H1 (cell line): ENCODE measurements around the gene GAK. TPM values are rescaled to one million over a fixed set of nuclear protein-coding genes. Genes with fewer than 3 reads are reported as not detected.

Source experiments
- CTCF ChIA-PET: fragments of 300-600 bp; sonication (Branson Sonifier 250); formaldehyde crosslinking; loops from one replicate; lab custom pipeline; 2021; ENCODE audit not compliant: partially characterized antibody; lab: Charles Lee
- POLR2A ChIA-PET: fragments of 300-600 bp; sonication (Branson Sonifier 250); formaldehyde crosslinking; loops from one replicate; lab custom pipeline; 2021; ENCODE audit warnings: inconsistent platforms; ENCODE audit not compliant: partially characterized antibody; lab: Charles Lee
- DNase-seq, 2 experiments: peaks; one replicate each; pipeline versions ENCODE4 v3.0.0 to v3.0.0-alpha.2; 2010 to 2022; ENCODE audit warnings: low spot score in 2 of 2, low read depth in 1 of 2, mixed read lengths in 1 of 2
- FAIRE-seq: peaks from 2 replicates; lab custom pipeline; 2011; peaks lifted over from hg19 to GRCh38; lab: Jason Lieb, UNC
- H2AFZ ChIP-seq: 2 replicates; pipeline ENCODE4 v1.8.1; 2012; ENCODE audit warnings: low read length, inconsistent platforms
- H2AK5ac ChIP-seq: 2 replicates; pipeline ENCODE4 v1.6.1; 2013; ENCODE audit warnings: low read depth, low read length
- H2BK120ac ChIP-seq: replicated peaks from 2 replicates; pipeline ENCODE3; 2013; ENCODE audit warnings: low read depth, low read length, inconsistent platforms
- H2BK12ac ChIP-seq: 2 replicates; pipeline ENCODE4 v1.6.1; 2013; ENCODE audit warnings: low read depth, low read length
- H2BK15ac ChIP-seq: 2 replicates; pipeline ENCODE4 v1.6.1; 2013; ENCODE audit warnings: low read length
- H2BK20ac ChIP-seq: 2 replicates; pipeline ENCODE4 v1.6.1; 2013; ENCODE audit warnings: low read length
- H2BK5ac ChIP-seq: 2 replicates; pipeline ENCODE4 v1.6.1; 2013; ENCODE audit warnings: low read depth, low read length
- H3K14ac ChIP-seq: 2 replicates; pipeline ENCODE4 v1.6.1; 2013; ENCODE audit warnings: inconsistent platforms; ENCODE audit not compliant: insufficient read length
- H3K18ac ChIP-seq: 2 replicates; pipeline ENCODE4 v1.6.1; 2013; ENCODE audit warnings: low read length; ENCODE audit errors: extremely low read depth
- H3K23ac ChIP-seq: 2 replicates; pipeline ENCODE4 v1.6.1; 2013; ENCODE audit warnings: inconsistent platforms; ENCODE audit not compliant: insufficient read length
- H3K23me2 ChIP-seq: 2 replicates; pipeline ENCODE4 v1.6.1; 2013; ENCODE audit warnings: low read depth, low read length
- H3K27ac ChIP-seq: 2 replicates; pipeline ENCODE4 v1.6.1; 2011; ENCODE audit warnings: low read depth, low read length, inconsistent platforms
- H3K27me3 ChIP-seq, 4 experiments: replicated peaks in 1 of 4; 1 replicate in 1 of 4; 2 replicates in 3 of 4; pipeline versions ENCODE4 v1.6.1 to v1.8.1; 2011 to 2013; ENCODE audit warnings: low read length in 3 of 4, mild to moderate bottlenecking in 3 of 4, inconsistent platforms in 2 of 4, mixed read lengths in 2 of 4, moderate library complexity in 1 of 4; ENCODE audit not compliant: control insufficient read depth in 3 of 4, insufficient read depth in 3 of 4; ENCODE audit errors: extremely low read depth in 1 of 4
- H3K36me3 ChIP-seq, 4 experiments: 2 replicates each; pipeline versions ENCODE4 v1.6.1 to v1.8.1; 2011 to 2013; ENCODE audit warnings: mild to moderate bottlenecking in 4 of 4, low read length in 3 of 4, moderate library complexity in 2 of 4, control low read depth in 1 of 4, inconsistent platforms in 1 of 4; ENCODE audit not compliant: insufficient read depth in 4 of 4, control insufficient read depth in 2 of 4
- H3K4ac ChIP-seq: replicated peaks from 2 replicates; pipeline ENCODE3; 2013; ENCODE audit warnings: low read length, low read depth, mixed read lengths, inconsistent platforms; ENCODE audit not compliant: insufficient read length
- H3K4me1 ChIP-seq, 4 experiments: replicated peaks in 1 of 4; 1 replicate in 1 of 4; 2 replicates in 3 of 4; pipeline versions ENCODE4 v1.6.1 to v1.8.1; 2011 to 2013; ENCODE audit warnings: low read length in 3 of 4, inconsistent platforms in 2 of 4, mixed read lengths in 1 of 4; ENCODE audit not compliant: insufficient read depth in 4 of 4, control insufficient read depth in 3 of 4
- H3K4me2 ChIP-seq, 2 experiments: 2 replicates each; pipeline versions ENCODE4 v1.6.1 to v1.8.1; 2011 to 2013; ENCODE audit warnings: low read depth in 2 of 2, low read length in 2 of 2, control low read depth in 1 of 2, inconsistent platforms in 1 of 2, mild to moderate bottlenecking in 1 of 2; ENCODE audit not compliant: insufficient read depth in 1 of 2
- H3K4me3 ChIP-seq, 4 experiments: fragments of 200-600, 300-600 bp in 1 of 4; sonication (generic), shearing (Covaris generic), sonication (Bioruptor Twin) in 1 of 4; 2 replicates each; pipeline versions ENCODE4 v1.5.1 to v1.8.1; 2011 to 2016; ENCODE audit warnings: low read length in 4 of 4, low read depth in 3 of 4, control low read depth in 2 of 4, inconsistent platforms in 2 of 4, mild to moderate bottlenecking in 2 of 4, mixed read lengths in 1 of 4, moderate library complexity in 1 of 4; ENCODE audit not compliant: insufficient read depth in 2 of 4; ENCODE audit errors: extremely low read depth in 1 of 4
- H3K56ac ChIP-seq: replicated peaks from 2 replicates; pipeline ENCODE3; 2013; ENCODE audit warnings: low read depth, mild to moderate bottlenecking, mixed read lengths, low read length, inconsistent platforms; ENCODE audit not compliant: insufficient read length
- H3K79me1 ChIP-seq: 2 replicates; pipeline ENCODE4 v1.6.1; 2013; ENCODE audit warnings: low read depth, low read length, control low read depth
- H3K79me2 ChIP-seq, 2 experiments: 2 replicates each; pipeline versions ENCODE4 v1.6.1 to v1.8.1; 2012 to 2013; ENCODE audit warnings: low read length in 2 of 2, mild to moderate bottlenecking in 2 of 2, inconsistent platforms in 1 of 2; ENCODE audit not compliant: insufficient read depth in 2 of 2, control insufficient read depth in 1 of 2
- H3K9ac ChIP-seq, 4 experiments: replicated peaks in 1 of 4; 1 replicate in 1 of 4; 2 replicates in 3 of 4; pipeline versions ENCODE4 v1.6.1 to v1.8.1; 2011 to 2013; ENCODE audit warnings: low read depth in 3 of 4, low read length in 3 of 4, control low read depth in 2 of 4, mild to moderate bottlenecking in 2 of 4, moderate library complexity in 2 of 4, inconsistent platforms in 1 of 4; ENCODE audit errors: extremely low read depth in 1 of 4
- H3K9me3 ChIP-seq, 2 experiments: 2 replicates each; pipeline versions ENCODE4 v1.6.1 to v1.8.1; 2012 to 2013; ENCODE audit warnings: mild to moderate bottlenecking in 2 of 2, moderate library complexity in 2 of 2, control low read depth in 1 of 2, inconsistent platforms in 1 of 2, low read depth in 1 of 2, low read length in 1 of 2, mixed read lengths in 1 of 2; ENCODE audit not compliant: insufficient read depth in 2 of 2
- H4K20me1 ChIP-seq, 2 experiments: replicated peaks in 1 of 2; 2 replicates each; pipeline versions ENCODE3 to v1.8.1; 2011 to 2013; ENCODE audit warnings: inconsistent platforms in 2 of 2, low read length in 2 of 2, mild to moderate bottlenecking in 1 of 2; ENCODE audit not compliant: insufficient read depth in 2 of 2, control insufficient read depth in 1 of 2
- H4K5ac ChIP-seq: 2 replicates; pipeline ENCODE4 v1.6.1; 2013; ENCODE audit warnings: low read length, low read depth, mixed read lengths, inconsistent platforms; ENCODE audit not compliant: insufficient read length
- H4K8ac ChIP-seq: 2 replicates; pipeline ENCODE4 v1.8.0; 2013; ENCODE audit warnings: mild to moderate bottlenecking, moderate library complexity, low read length, inconsistent platforms; ENCODE audit not compliant: insufficient read depth; ENCODE audit errors: extremely low read depth
- H4K91ac ChIP-seq: replicated peaks from 2 replicates; pipeline ENCODE3; 2013; ENCODE audit warnings: low read length, mixed read lengths, inconsistent platforms; ENCODE audit not compliant: insufficient read length
- WGBS, 2 experiments: shearing (Covaris generic) in 1 of 2; methylation state at CpG; one replicate each; pipeline versions ENCODE4 v1.1.6 to v1.1.7; 2013 to 2015; ENCODE audit warnings: low lambda C conversion rate in 2 of 2, mixed read lengths in 2 of 2, inconsistent platforms in 1 of 2, low coverage in 1 of 2, missing lambda C conversion rate in 1 of 2; ENCODE audit not compliant: insufficient replicate concordance in 2 of 2, insufficient coverage in 1 of 2, insufficient read length in 1 of 2; ENCODE audit errors: extremely low coverage in 1 of 2, missing lambda C conversion rate in 1 of 2; 5-methylcytosine and 5-hydroxymethylcytosine counted together
- polyA plus RNA-seq, 7 experiments: library from polyadenylated mRNA; depleted of rRNA in 3 of 7; stranded (reverse) in 5 of 7; unstranded in 2 of 7; fragments of >200 nt in 5 of 7; fragments of 200-250 nt in 2 of 7; gene quantifications; 1 replicate in 5 of 7; 2 replicates in 1 of 7; 4 replicates in 1 of 7; pipeline versions ENCODE4 v1.2.1 to v1.2.3, GENCODE V29; 2011 to 2013; ENCODE audit warnings: missing spikeins in 2 of 7, mixed read lengths in 2 of 7
- total RNA-seq: library from RNA; stranded (reverse); fragmentation: NEBNext Ultra II Directional; extraction: Animal tissue kit (Norgen Biotek cat#: 25700); gene quantifications from 2 replicates; pipeline ENCODE4 v1.2.1, GENCODE V29; 2021

Gene GAK
- total and polyA plus RNA-seq, 2 of the 8 experiments (the other 6 are each of a cell fraction or from before 2014, with no cell fraction given) = 31.5 to 70.8 TPM

DNA sequence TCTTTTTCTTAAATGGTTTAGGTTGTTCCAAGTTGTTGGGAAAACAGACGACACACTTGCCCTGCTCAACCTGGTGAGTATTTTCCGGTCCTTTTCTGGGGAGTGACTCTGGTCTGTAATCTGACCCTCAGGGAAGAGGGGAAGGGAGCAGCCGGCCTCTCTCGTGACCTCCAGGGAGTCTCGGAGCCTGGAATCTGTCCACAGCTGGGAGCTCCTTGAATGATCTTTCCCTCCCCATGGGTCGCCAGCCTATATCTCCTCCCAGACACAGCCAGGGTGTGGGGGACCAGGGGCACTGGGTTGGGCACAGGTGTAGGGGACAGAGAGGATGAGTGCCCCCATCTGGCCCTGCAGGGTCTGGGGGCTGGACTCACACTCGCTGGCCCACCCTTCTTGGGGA lies 19.1 kb upstream of the GAK start:
- DNase-seq (no peak), FAIRE-seq (no peak)
- no peak overlapping the region for H2BK120ac ChIP-seq
- H4K8ac ChIP-seq = no peak overlapping the region; the same call in 1 of the 2 replicates
- H3K9ac ChIP-seq = no peak overlapping the region
- no peaks in the 10 kb centered on the region for H3K36me3 ChIP-seq
- peaks cover 0 to 2% of the 10 kb centered on the region in 2 experiments for H4K20me1 ChIP-seq
- H4K5ac ChIP-seq = no peak overlapping the region
- H3K23ac ChIP-seq = no peak overlapping the region
- WGBS, 2 experiments = 72% methylated on average over 7 of the region's 7 CpGs; no CpG with 5 or more reads in 1 of the 2 experiments
- no peak overlapping the region for H2BK15ac ChIP-seq
- no peak overlapping the region for H3K18ac ChIP-seq
- no peak overlapping the region for H3K4me2 ChIP-seq
- no peak overlapping the region for H2BK12ac ChIP-seq
- no peak overlapping the region for H4K91ac ChIP-seq
- H3K23me2 ChIP-seq = no peaks in the 10 kb centered on the region; the same call in 1 of the 2 replicates
- ChIA-PET POLR2A (no interaction called here), CTCF (no interaction called here)
- no peaks in the 10 kb centered on the region for H3K79me1 ChIP-seq
- H2AK5ac ChIP-seq = no peak overlapping the region
- H3K56ac ChIP-seq = no peak overlapping the region
- H3K9me3 ChIP-seq = no peaks in the 10 kb centered on the region
- H2AFZ ChIP-seq = no peak overlapping the region
- H3K4me3 ChIP-seq = no peak overlapping the region
- H3K4me1 ChIP-seq = peaks cover 0 to 2% (median 0%) of the 10 kb centered on the region in 4 experiments; a peak in 1 of 7 replicates
- H3K4ac ChIP-seq = no peak overlapping the region
- no peak overlapping the region for H2BK20ac ChIP-seq
- H3K27ac ChIP-seq = no peak overlapping the region
- peaks cover 0 to 4% (median 0%) of the 10 kb centered on the region in 4 experiments; a peak in 3 of 7 replicates for H3K27me3 ChIP-seq
- H3K14ac ChIP-seq = no peak overlapping the region
- H2BK5ac ChIP-seq = no peak overlapping the region
- H3K79me2 ChIP-seq = no peaks in the 10 kb centered on the region
